Measurements from ENCODE around the gene CADPS2. TPM values are rescaled to one million over a fixed set of nuclear protein-coding genes. Genes with fewer than 3 reads are reported as not detected.

Gene CADPS2
- total and polyA plus RNA-seq, 2 of the 8 experiments (the other 6 are each of a cell fraction or from before 2014, with no cell fraction given), result 8.9 to 22.3 TPM

- H2BK120ac ChIP-seq (replicated peaks; ENCODE audit: low read depth, low read length), result no peak overlapping the region
- ChIA-PET POLR2A (ENCODE audit: partially characterized antibody) (no interaction called here), CTCF (ENCODE audit: partially characterized antibody) (no interaction called here)
- H3K27ac ChIP-seq (ENCODE audit: low read depth, low read length), result no peak overlapping the region
- H2BK12ac ChIP-seq (ENCODE audit: low read depth, low read length), result no peak overlapping the region
- no peaks in the 10 kb centered on the region for H4K20me1 ChIP-seq (replicated peaks in 1 of 2; ENCODE audit: control insufficient read depth in 1 of 2, insufficient read depth in 2 of 2, low read length in 2 of 2)
- no peak overlapping the region for H2AFZ ChIP-seq (ENCODE audit: low read length)
- no peak for TF ChIP-seq BACH1 (IDR thresholded peaks at IDR 0.05; ENCODE audit: low read length)
- no peak for TF ChIP-seq HDAC2 (IDR thresholded peaks at IDR 0.05; ENCODE audit: borderline replicate concordance in 1 of 2, low read depth in 2 of 2, low read length in 2 of 2)
- TF ChIP-seq CBX5 (IDR thresholded peaks at IDR 0.05; ENCODE audit: low read depth, low read length), result no peak
- TF ChIP-seq BRCA1 (IDR thresholded peaks at IDR 0.05; ENCODE audit: low read depth, low read length), result no peak
- no peak for TF ChIP-seq SIX5 (IDR thresholded peaks at IDR 0.05; ENCODE audit: low read depth, low read length)
- TF ChIP-seq JUND (IDR thresholded peaks at IDR 0.05; ENCODE audit: low read length), result no peak
- TF ChIP-seq NANOG (IDR thresholded peaks at IDR 0.05; ENCODE audit: insufficient read depth, low read depth, low read length, poor library complexity, severe bottlenecking), result no peak
- no peak for TF ChIP-seq YY1 (IDR thresholded peaks at IDR 0.05; ENCODE audit: low read depth, low read length)
- no peak for TF ChIP-seq CHD1 (IDR thresholded peaks at IDR 0.05; ENCODE audit: low read depth, low read length)
- no peak for TF ChIP-seq SP4 (IDR thresholded peaks at IDR 0.05; ENCODE audit: low read length)
- no peak for TF ChIP-seq ATF2 (IDR thresholded peaks at IDR 0.05; ENCODE audit: low read length)
- no peak for TF ChIP-seq FOSL1 (IDR thresholded peaks at IDR 0.05; ENCODE audit: insufficient read depth, low read depth, low read length)
- TF ChIP-seq GTF2F1 (IDR thresholded peaks at IDR 0.05; ENCODE audit: borderline replicate concordance, low read depth, low read length), result no peak
- no peak for TF ChIP-seq POLR2AphosphoS5 (IDR thresholded peaks at IDR 0.05; ENCODE audit: low read depth, low read length)
- no peak overlapping the region for H3K23ac ChIP-seq (ENCODE audit: insufficient read length)
- 91% methylated on average over 5 of the region's 5 CpGs; no CpG with 5 or more reads in 1 of the 2 experiments for WGBS, 2 experiments (ENCODE audit: extremely low coverage in 1 of 2, insufficient coverage in 1 of 2, insufficient read length in 1 of 2, insufficient replicate concordance in 2 of 2, low coverage in 1 of 2, low lambda C conversion rate in 2 of 2, missing lambda C conversion rate in 1 of 2)
- H3K9me3 ChIP-seq (ENCODE audit: insufficient read depth in 2 of 2, low read depth in 1 of 2, low read length in 1 of 2), result no peaks in the 10 kb centered on the region
- H2BK20ac ChIP-seq (ENCODE audit: low read length), result no peak overlapping the region
- no peaks in the 10 kb centered on the region; a peak in 1 of 8 replicates for H3K36me3 ChIP-seq (ENCODE audit: control insufficient read depth in 2 of 4, insufficient read depth in 4 of 4, low read length in 3 of 4)
- H2BK15ac ChIP-seq (ENCODE audit: low read length), result no peak overlapping the region
- H2BK5ac ChIP-seq (ENCODE audit: low read depth, low read length), result no peak overlapping the region
- no peak overlapping the region for H3K4me3 ChIP-seq (ENCODE audit: extremely low read depth in 1 of 4, insufficient read depth in 2 of 4, low read depth in 3 of 4, low read length in 4 of 4)
- no peaks in the 10 kb centered on the region for H3K79me2 ChIP-seq (ENCODE audit: control insufficient read depth in 1 of 2, insufficient read depth in 2 of 2, low read length in 2 of 2)
- H3K18ac ChIP-seq (ENCODE audit: extremely low read depth, low read length), result no peak overlapping the region
- no peak overlapping the region for H3K4me2 ChIP-seq (ENCODE audit: insufficient read depth in 1 of 2, low read depth in 2 of 2, low read length in 2 of 2)
- H3K23me2 ChIP-seq (ENCODE audit: low read depth, low read length), result no peaks in the 10 kb centered on the region
- H4K8ac ChIP-seq (ENCODE audit: extremely low read depth, insufficient read depth, low read length), result no peak overlapping the region
- no peak for FAIRE-seq
- no peak for DNase-seq (ENCODE audit: low read depth in 1 of 2, low spot score in 2 of 2)
- H4K5ac ChIP-seq (ENCODE audit: insufficient read length, low read depth, low read length), result no peak overlapping the region
- H4K91ac ChIP-seq (replicated peaks; ENCODE audit: insufficient read length, low read length), result no peak overlapping the region
- no peak overlapping the region for H3K56ac ChIP-seq (replicated peaks; ENCODE audit: insufficient read length, low read depth, low read length)
- H3K9ac ChIP-seq (replicated peaks in 1 of 4; ENCODE audit: extremely low read depth in 1 of 4, low read depth in 3 of 4, low read length in 3 of 4), result no peak overlapping the region
- no peak overlapping the region for H2AK5ac ChIP-seq (ENCODE audit: low read depth, low read length)
- H3K4ac ChIP-seq (replicated peaks; ENCODE audit: insufficient read length, low read depth, low read length), result no peak overlapping the region
- H3K4me1 ChIP-seq (replicated peaks in 1 of 4; ENCODE audit: control insufficient read depth in 3 of 4, insufficient read depth in 4 of 4, low read length in 3 of 4), result no peaks in the 10 kb centered on the region
- no peaks in the 10 kb centered on the region for H3K79me1 ChIP-seq (ENCODE audit: low read depth, low read length)
- H3K14ac ChIP-seq (ENCODE audit: insufficient read length), result no peak overlapping the region
- H3K27me3 ChIP-seq (replicated peaks in 1 of 4; ENCODE audit: control insufficient read depth in 3 of 4, extremely low read depth in 1 of 4, insufficient read depth in 3 of 4, low read length in 3 of 4), result no peaks in the 10 kb centered on the region
Observed at GRCh38 chr7:122487131-122487530, 399.1 kb downstream of the CADPS2 start.

Measured in H1 (cell line).